ENCODE results near the gene TMPRSS11D. TPM values are rescaled to one million over a fixed set of nuclear protein-coding genes. Genes with fewer than 3 reads are reported as not detected.
A peak's percentile ranks its signal among the peaks of the same experiment; 100 is the strongest.

Gene TMPRSS11D
- polyA plus RNA-seq, 2 of the 4 experiments (the other 2 are of a cell fraction): not detected

GRCh38 chr4:67926485-67926884 lies 42.7 kb upstream of the TMPRSS11D start:
- no peak for ATAC-seq
- ChIA-PET POLR2A (no interaction called here), CTCF (interaction anchor here (0.7 kb wide), 1 partner anchor 14 kb away, joined by 3 read pairs; no protein-coding TSS in a partner anchor)
- no peak for DNase-seq (ENCODE audit: low read depth in 1 of 2, low spot score in 1 of 2)
- Histone ChIP-seq H3K9me3 (no peaks in the 10 kb centered on the region), H3K4me2 (no peak overlapping the region), H3K4me3 (no peak overlapping the region), H3K27ac (no peak overlapping the region), H3K4me1 (no peaks in the 10 kb centered on the region)
- TF ChIP-seq HEYL (CRISPR knock-in tag; IDR thresholded peaks at IDR 0.05) (no peak), RARB (CRISPR knock-in tag; IDR thresholded peaks at IDR 0.05) (no peak), MAZ (IDR thresholded peaks at IDR 0.05; ENCODE audit: borderline replicate concordance, low read depth, low read length) (no peak), RFX5 (IDR thresholded peaks at IDR 0.05) (no peak), HDAC2 (IDR thresholded peaks at IDR 0.05) (no peak), ZC3H11A (IDR thresholded peaks at IDR 0.05) (no peak)
- TF ChIP-seq, protein P1, sequence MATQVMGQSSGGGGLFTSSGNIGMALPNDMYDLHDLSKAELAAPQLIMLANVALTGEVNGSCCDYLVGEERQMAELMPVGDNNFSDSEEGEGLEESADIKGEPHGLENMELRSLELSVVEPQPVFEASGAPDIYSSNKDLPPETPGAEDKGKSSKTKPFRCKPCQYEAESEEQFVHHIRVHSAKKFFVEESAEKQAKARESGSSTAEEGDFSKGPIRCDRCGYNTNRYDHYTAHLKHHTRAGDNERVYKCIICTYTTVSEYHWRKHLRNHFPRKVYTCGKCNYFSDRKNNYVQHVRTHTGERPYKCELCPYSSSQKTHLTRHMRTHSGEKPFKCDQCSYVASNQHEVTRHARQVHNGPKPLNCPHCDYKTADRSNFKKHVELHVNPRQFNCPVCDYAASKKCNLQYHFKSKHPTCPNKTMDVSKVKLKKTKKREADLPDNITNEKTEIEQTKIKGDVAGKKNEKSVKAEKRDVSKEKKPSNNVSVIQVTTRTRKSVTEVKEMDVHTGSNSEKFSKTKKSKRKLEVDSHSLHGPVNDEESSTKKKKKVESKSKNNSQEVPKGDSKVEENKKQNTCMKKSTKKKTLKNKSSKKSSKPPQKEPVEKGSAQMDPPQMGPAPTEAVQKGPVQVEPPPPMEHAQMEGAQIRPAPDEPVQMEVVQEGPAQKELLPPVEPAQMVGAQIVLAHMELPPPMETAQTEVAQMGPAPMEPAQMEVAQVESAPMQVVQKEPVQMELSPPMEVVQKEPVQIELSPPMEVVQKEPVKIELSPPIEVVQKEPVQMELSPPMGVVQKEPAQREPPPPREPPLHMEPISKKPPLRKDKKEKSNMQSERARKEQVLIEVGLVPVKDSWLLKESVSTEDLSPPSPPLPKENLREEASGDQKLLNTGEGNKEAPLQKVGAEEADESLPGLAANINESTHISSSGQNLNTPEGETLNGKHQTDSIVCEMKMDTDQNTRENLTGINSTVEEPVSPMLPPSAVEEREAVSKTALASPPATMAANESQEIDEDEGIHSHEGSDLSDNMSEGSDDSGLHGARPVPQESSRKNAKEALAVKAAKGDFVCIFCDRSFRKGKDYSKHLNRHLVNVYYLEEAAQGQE (IDR thresholded peaks at IDR 0.05): no peak
- no peak for FAIRE-seq
- 36% methylated on average over 4 of the region's 7 CpGs for WGBS (ENCODE audit: missing lambda C conversion rate)

- POLR2A ChIA-PET: no interaction called here
- FAIRE-seq (no peak), ATAC-seq (no peak), DNase-seq (ENCODE audit: low read depth in 1 of 2, low spot score in 1 of 2) (no peak)
- CTCF ChIA-PET: no interaction called here
- H3K4me2 ChIP-seq: no peak overlapping the region
- no peak overlapping the region for H3K27ac ChIP-seq
- H3K4me3 ChIP-seq: no peak overlapping the region
- no peaks in the 10 kb centered on the region for H3K4me1 ChIP-seq
- no peak for TF ChIP-seq PBX3 (IDR thresholded peaks at IDR 0.05)
- TF ChIP-seq ZFP36 (IDR thresholded peaks at IDR 0.05; ENCODE audit: borderline replicate concordance, partially characterized antibody): no peak
- no peak for TF ChIP-seq RFX5 (IDR thresholded peaks at IDR 0.05)
- no peak for TF ChIP-seq MYC (IDR thresholded peaks at IDR 0.05; ENCODE audit: borderline replicate concordance, low read length)
- whole genome bisulfite sequencing (ENCODE audit: missing lambda C conversion rate): 45% methylated on average over 4 of the region's 4 CpGs
- no peaks in the 10 kb centered on the region for H3K9me3 ChIP-seq
These were observed 38.9 kb upstream of the TMPRSS11D start for GRCh38 chr4:67922697-67923096.

- no peak for TF ChIP-seq SREBF2 (IDR thresholded peaks at IDR 0.05)
- peak in 1 of 2 experiments; percentile 14; a peak in 1 of 5 replicates for TF ChIP-seq RAD21 (conservative IDR thresholded peaks at IDR 0.05 in 1 of 2, IDR thresholded peaks at IDR 0.05 in 1 of 2)
- no peaks in the 10 kb centered on the region for H3K4me1 ChIP-seq
- CTCF ChIA-PET: interaction anchor here (0.7 kb wide), 1 partner anchor 258 kb away, joined by 3 read pairs; no protein-coding TSS in a partner anchor
- FAIRE-seq: no peak
- H3K4me3 ChIP-seq: no peak overlapping the region
- H3K4me2 ChIP-seq: no peak overlapping the region
- H3K27ac ChIP-seq: no peak overlapping the region
- no peaks in the 10 kb centered on the region for H3K9me3 ChIP-seq
- ATAC-seq: no peak
- POLR2A ChIA-PET: no interaction called here
- DNase-seq (ENCODE audit: low read depth in 1 of 2, low spot score in 1 of 2): no peak
These were observed 34.6 kb upstream of the TMPRSS11D start for GRCh38 chr4:67918428-67918827.

DNA sequence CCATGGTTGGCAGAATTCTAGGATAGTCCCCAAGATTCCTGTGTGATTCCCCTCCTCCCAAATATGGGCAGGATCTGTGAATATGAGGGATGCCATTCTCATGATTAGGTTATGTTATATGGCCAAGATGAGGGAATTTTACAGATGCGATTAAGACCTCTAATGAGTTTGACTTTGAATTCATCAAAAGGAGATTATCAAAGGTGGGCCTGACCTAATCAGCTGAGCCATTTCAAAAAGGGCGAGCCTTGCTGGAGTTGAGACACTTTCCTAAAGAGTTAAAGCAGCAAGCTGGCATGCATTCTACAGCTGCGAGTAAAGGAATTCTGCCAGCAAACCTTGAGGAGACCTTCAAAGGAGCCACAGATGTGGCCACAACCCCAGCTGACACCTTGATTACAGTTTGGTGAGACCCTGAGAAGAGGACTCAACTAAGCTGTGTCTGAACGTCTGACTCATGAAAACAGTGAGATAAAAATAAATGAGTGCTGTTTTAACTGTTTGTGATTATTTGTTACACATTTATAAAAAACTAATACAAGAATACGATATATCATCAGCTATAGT lies 31.7 kb upstream of the TMPRSS11D start:
- Histone ChIP-seq H3K4me2 (no peak overlapping the region), H3K4me1 (no peaks in the 10 kb centered on the region), H3K27ac (no peak overlapping the region), H3K4me3 (no peak overlapping the region), H3K9me3 (no peaks in the 10 kb centered on the region)
- no peak for ATAC-seq
- WGBS (ENCODE audit: missing lambda C conversion rate): 53% methylated on average over 5 of the region's 5 CpGs
- no peak for FAIRE-seq
- ChIA-PET CTCF (no interaction called here), POLR2A (no interaction called here)
- TF ChIP-seq POLR2AphosphoS2 (conservative IDR thresholded peaks at IDR 0.05; ENCODE audit: low read length): no peak
- TF ChIP-seq HES2 (IDR thresholded peaks at IDR 0.05): no peak
- no peak for TF ChIP-seq SMC3 (IDR thresholded peaks at IDR 0.05)
- TF ChIP-seq PHF8 (IDR thresholded peaks at IDR 0.05; ENCODE audit: borderline replicate concordance, low read depth): no peak
- TF ChIP-seq ZSCAN20 (CRISPR knock-in tag; IDR thresholded peaks at IDR 0.05): no peak
- no peak for TF ChIP-seq JUN (IDR thresholded peaks at IDR 0.05)
- no peak for TF ChIP-seq KDM1A (IDR thresholded peaks at IDR 0.05; ENCODE audit: low read depth)
- no peak for TF ChIP-seq GATA3 (IDR thresholded peaks at IDR 0.05; ENCODE audit: borderline replicate concordance)
- TF ChIP-seq TFCP2L1 (CRISPR knock-in tag; IDR thresholded peaks at IDR 0.05): no peak
- no peak for TF ChIP-seq ESRRA (IDR thresholded peaks at IDR 0.05; ENCODE audit: borderline replicate concordance, low read length)
- DNase-seq (ENCODE audit: low read depth in 1 of 2, low spot score in 1 of 2): no peak
